Measurements from ENCODE around the gene GSG1L2.

GSG1L2 gene

GRCh38 chr17:9814337-9814945 is 7.4 kb downstream of the GSG1L2 start:
- TF ChIP-seq ARNTL (CRISPR knock-in tag; IDR thresholded peaks at IDR 0.05; ENCODE audit: borderline replicate concordance, low read depth), result no peak
- no peak for TF ChIP-seq OSR1 (CRISPR knock-in tag; IDR thresholded peaks at IDR 0.05)
- TF ChIP-seq CREB5 (CRISPR knock-in tag; IDR thresholded peaks at IDR 0.05; ENCODE audit: low read depth), result no peak
- no peak for TF ChIP-seq ZNF8 (CRISPR knock-in tag; IDR thresholded peaks at IDR 0.05)
- no peak for TF ChIP-seq TOX (CRISPR knock-in tag; IDR thresholded peaks at IDR 0.05; ENCODE audit: borderline replicate concordance)
- TF ChIP-seq TCF4 (CRISPR knock-in tag; IDR thresholded peaks at IDR 0.05; ENCODE audit: borderline replicate concordance), result no peak
- TF ChIP-seq, protein P1, sequence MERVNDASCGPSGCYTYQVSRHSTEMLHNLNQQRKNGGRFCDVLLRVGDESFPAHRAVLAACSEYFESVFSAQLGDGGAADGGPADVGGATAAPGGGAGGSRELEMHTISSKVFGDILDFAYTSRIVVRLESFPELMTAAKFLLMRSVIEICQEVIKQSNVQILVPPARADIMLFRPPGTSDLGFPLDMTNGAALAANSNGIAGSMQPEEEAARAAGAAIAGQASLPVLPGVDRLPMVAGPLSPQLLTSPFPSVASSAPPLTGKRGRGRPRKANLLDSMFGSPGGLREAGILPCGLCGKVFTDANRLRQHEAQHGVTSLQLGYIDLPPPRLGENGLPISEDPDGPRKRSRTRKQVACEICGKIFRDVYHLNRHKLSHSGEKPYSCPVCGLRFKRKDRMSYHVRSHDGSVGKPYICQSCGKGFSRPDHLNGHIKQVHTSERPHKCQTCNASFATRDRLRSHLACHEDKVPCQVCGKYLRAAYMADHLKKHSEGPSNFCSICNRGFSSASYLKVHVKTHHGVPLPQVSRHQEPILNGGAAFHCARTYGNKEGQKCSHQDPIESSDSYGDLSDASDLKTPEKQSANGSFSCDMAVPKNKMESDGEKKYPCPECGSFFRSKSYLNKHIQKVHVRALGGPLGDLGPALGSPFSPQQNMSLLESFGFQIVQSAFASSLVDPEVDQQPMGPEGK (CRISPR knock-in tag; IDR thresholded peaks at IDR 0.05; ENCODE audit: borderline replicate concordance), result no peak
- no peak for TF ChIP-seq SNAI2 (CRISPR knock-in tag; IDR thresholded peaks at IDR 0.05)
- no peak for TF ChIP-seq PPARA (CRISPR knock-in tag; IDR thresholded peaks at IDR 0.05; ENCODE audit: borderline replicate concordance)
- no peak for TF ChIP-seq CSDC2 (CRISPR knock-in tag; IDR thresholded peaks at IDR 0.05)
- no peak for TF ChIP-seq ISL1 (CRISPR knock-in tag; IDR thresholded peaks at IDR 0.05)
- no peak for TF ChIP-seq TSHZ2 (CRISPR knock-in tag; IDR thresholded peaks at IDR 0.05)
- TF ChIP-seq, protein P2, sequence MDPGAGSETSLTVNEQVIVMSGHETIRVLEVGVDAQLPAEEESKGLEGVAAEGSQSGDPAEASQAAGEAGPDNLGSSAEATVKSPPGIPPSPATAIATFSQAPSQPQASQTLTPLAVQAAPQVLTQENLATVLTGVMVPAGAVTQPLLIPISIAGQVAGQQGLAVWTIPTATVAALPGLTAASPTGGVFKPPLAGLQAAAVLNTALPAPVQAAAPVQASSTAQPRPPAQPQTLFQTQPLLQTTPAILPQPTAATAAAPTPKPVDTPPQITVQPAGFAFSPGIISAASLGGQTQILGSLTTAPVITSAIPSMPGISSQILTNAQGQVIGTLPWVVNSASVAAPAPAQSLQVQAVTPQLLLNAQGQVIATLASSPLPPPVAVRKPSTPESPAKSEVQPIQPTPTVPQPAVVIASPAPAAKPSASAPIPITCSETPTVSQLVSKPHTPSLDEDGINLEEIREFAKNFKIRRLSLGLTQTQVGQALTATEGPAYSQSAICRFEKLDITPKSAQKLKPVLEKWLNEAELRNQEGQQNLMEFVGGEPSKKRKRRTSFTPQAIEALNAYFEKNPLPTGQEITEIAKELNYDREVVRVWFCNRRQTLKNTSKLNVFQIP (CRISPR knock-in tag; IDR thresholded peaks at IDR 0.05; ENCODE audit: borderline replicate concordance, low read depth), result no peak
- no peak for TF ChIP-seq ZNF565 (CRISPR knock-in tag; conservative IDR thresholded peaks at IDR 0.05; ENCODE audit: low read depth)
- TF ChIP-seq ESRRG (CRISPR knock-in tag; IDR thresholded peaks at IDR 0.05), result no peak
- TF ChIP-seq RARB (CRISPR knock-in tag; IDR thresholded peaks at IDR 0.05), result no peak
- no peak for ATAC-seq

DNA sequence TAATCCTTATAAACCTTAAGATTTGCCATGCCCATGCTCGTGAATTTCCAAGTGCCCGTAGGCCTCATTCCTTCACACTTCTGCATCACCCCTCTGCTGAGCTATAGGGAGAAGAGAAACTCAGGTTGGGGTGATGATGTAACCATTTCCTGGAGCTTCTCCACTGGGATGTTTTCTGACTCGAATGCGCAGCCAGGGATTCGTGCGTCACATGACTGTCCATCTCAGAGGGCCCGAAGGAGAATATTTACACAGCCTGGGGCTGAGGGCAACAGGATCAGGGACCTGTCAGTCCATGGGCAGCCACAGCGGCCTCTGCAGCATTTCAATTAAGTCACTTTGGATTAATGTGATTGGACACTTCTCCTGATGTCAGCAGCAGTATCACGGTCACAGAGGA is 8.7 kb downstream of the GSG1L2 start:
- ATAC-seq, result no peak
- no peak for TF ChIP-seq ZFP30 (CRISPR knock-in tag; IDR thresholded peaks at IDR 0.05)
- no peak for TF ChIP-seq ARNTL (CRISPR knock-in tag; IDR thresholded peaks at IDR 0.05; ENCODE audit: borderline replicate concordance, low read depth)
- no peak for TF ChIP-seq TCF4 (CRISPR knock-in tag; IDR thresholded peaks at IDR 0.05; ENCODE audit: borderline replicate concordance)
- no peak for TF ChIP-seq RARB (CRISPR knock-in tag; IDR thresholded peaks at IDR 0.05)
- TF ChIP-seq, protein P2 (CRISPR knock-in tag; IDR thresholded peaks at IDR 0.05; ENCODE audit: borderline replicate concordance, low read depth), result no peak
- TF ChIP-seq GLIS3 (CRISPR knock-in tag; IDR thresholded peaks at IDR 0.05), result no peak
- TF ChIP-seq ZNF565 (CRISPR knock-in tag; conservative IDR thresholded peaks at IDR 0.05; ENCODE audit: low read depth), result no peak
- no peak for TF ChIP-seq PPARA (CRISPR knock-in tag; IDR thresholded peaks at IDR 0.05; ENCODE audit: borderline replicate concordance)
- no peak for TF ChIP-seq ZC3H10 (CRISPR knock-in tag; IDR thresholded peaks at IDR 0.05)
- TF ChIP-seq BACH2 (CRISPR knock-in tag; IDR thresholded peaks at IDR 0.05; ENCODE audit: borderline replicate concordance), result no peak
- no peak for TF ChIP-seq ZNF8 (CRISPR knock-in tag; IDR thresholded peaks at IDR 0.05)
- TF ChIP-seq ESRRG (CRISPR knock-in tag; IDR thresholded peaks at IDR 0.05), result no peak
- TF ChIP-seq OSR1 (CRISPR knock-in tag; IDR thresholded peaks at IDR 0.05), result no peak
- no peak for TF ChIP-seq CREB5 (CRISPR knock-in tag; IDR thresholded peaks at IDR 0.05; ENCODE audit: low read depth)
- no peak for TF ChIP-seq CSRNP3 (CRISPR knock-in tag; IDR thresholded peaks at IDR 0.05)

All from SK-N-SH treated with all-trans-retinoic acid at 6 μM for 48 hours (cell line).